ENCODE results near the gene SRGAP2B.
"Not testable (repeated sequence)": the region's sequence is repeated elsewhere in the genome, so short reads cannot be mapped to it uniquely, and the experiment has no call there.

DNA sequence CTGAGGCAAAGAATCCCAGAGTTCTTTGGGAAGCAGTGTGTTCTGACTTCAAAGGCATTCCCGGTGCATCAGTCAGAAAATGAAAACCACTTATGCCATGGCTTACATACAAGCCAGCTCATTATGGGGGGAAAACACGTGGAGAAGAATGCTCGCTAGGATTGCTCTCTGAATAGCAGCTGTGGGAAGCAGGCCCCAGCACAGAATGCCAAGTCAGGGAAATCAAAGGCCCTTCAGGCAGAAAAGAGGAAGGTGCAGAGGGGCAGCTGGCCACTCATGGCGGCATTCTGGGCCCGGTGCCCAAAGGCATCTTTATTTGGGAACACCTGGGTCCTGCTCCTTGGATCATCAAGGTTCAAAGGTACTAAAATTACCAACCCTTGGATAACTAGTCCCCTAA is 184.4 kb downstream of the SRGAP2B start:
- TF ChIP-seq, protein P1, sequence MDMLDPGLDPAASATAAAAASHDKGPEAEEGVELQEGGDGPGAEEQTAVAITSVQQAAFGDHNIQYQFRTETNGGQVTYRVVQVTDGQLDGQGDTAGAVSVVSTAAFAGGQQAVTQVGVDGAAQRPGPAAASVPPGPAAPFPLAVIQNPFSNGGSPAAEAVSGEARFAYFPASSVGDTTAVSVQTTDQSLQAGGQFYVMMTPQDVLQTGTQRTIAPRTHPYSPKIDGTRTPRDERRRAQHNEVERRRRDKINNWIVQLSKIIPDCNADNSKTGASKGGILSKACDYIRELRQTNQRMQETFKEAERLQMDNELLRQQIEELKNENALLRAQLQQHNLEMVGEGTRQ (IDR thresholded peaks at IDR 0.05; ENCODE audit: low read depth, low read length), result not testable (repeated sequence)
- TF ChIP-seq MXI1 (IDR thresholded peaks at IDR 0.05; ENCODE audit: borderline replicate concordance, low read depth, low read length); CTCF (conservative IDR thresholded peaks at IDR 0.05; ENCODE audit: low read depth, low read length); POLR2A (IDR thresholded peaks at IDR 0.05; ENCODE audit: low read depth, low read length); RAD21 (IDR thresholded peaks at IDR 0.05; ENCODE audit: low read length); FOS (IDR thresholded peaks at IDR 0.05; ENCODE audit: low read depth, low read length); SMC3 (IDR thresholded peaks at IDR 0.05; ENCODE audit: low read depth, low read length); MAFK (IDR thresholded peaks at IDR 0.05; ENCODE audit: low read depth, low read length); RFX5 (IDR thresholded peaks at IDR 0.05; ENCODE audit: low read depth, low read length); RCOR1 (IDR thresholded peaks at IDR 0.05; ENCODE audit: insufficient replicate concordance, low read length); NFE2L2 (IDR thresholded peaks at IDR 0.05; ENCODE audit: low read depth, low read length): not testable (repeated sequence)
- TF ChIP-seq, protein P2, sequence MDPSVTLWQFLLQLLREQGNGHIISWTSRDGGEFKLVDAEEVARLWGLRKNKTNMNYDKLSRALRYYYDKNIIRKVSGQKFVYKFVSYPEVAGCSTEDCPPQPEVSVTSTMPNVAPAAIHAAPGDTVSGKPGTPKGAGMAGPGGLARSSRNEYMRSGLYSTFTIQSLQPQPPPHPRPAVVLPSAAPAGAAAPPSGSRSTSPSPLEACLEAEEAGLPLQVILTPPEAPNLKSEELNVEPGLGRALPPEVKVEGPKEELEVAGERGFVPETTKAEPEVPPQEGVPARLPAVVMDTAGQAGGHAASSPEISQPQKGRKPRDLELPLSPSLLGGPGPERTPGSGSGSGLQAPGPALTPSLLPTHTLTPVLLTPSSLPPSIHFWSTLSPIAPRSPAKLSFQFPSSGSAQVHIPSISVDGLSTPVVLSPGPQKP (IDR thresholded peaks at IDR 0.05; ENCODE audit: borderline replicate concordance, low read depth, low read length), result not testable (repeated sequence)
